DMS79 (cell line): ENCODE measurements around the gene SPDYE4.

Source experiments
- DNase-seq: peaks from one replicate; lab custom pipeline; 2025; lab: John Stamatoyannopoulos, UW

The SPDYE4 gene

GRCh38 chr17:8741366-8741765, 17.0 kb downstream of the SPDYE4 start:
- DNase-seq, result no peak

- no peak for DNase-seq
Measured at GRCh38 chr17:8740486-8740885, 17.9 kb downstream of the SPDYE4 start.

- DNase-seq, result no peak
Measured at GRCh38 chr17:8739097-8739496, 19.2 kb downstream of the SPDYE4 start.

- DNase-seq, result no peak
Measured at GRCh38 chr17:8736796-8737195, 21.6 kb downstream of the SPDYE4 start.

- DNase-seq, result no peak
Measured at GRCh38 chr17:8736362-8736761, 22.0 kb downstream of the SPDYE4 start.

GRCh38 chr17:8735336-8735939, 22.9 kb downstream of the SPDYE4 start:
- DNase-seq, result no peak

GRCh38 chr17:8734876-8735275, 23.5 kb downstream of the SPDYE4 start:
- no peak for DNase-seq

GRCh38 chr17:8732406-8733085, 25.8 kb downstream of the SPDYE4 start:
- no peak for DNase-seq

GRCh38 chr17:8729860-8730259, 28.5 kb downstream of the SPDYE4 start:
- DNase-seq, result no peak

GRCh38 chr17:8729421-8729820, 28.9 kb downstream of the SPDYE4 start:
- no peak for DNase-seq

GRCh38 chr17:8728971-8729370, 29.4 kb downstream of the SPDYE4 start:
- DNase-seq, result no peak

- no peak for DNase-seq
Measured at GRCh38 chr17:8728251-8728938, 30.0 kb downstream of the SPDYE4 start.

GRCh38 chr17:8726941-8727555, 31.3 kb downstream of the SPDYE4 start:
- no peak for DNase-seq

- DNase-seq, result no peak
Measured at GRCh38 chr17:8725881-8726876, 32.2 kb downstream of the SPDYE4 start.

- DNase-seq, result no peak
Measured at GRCh38 chr17:8724451-8724850, 33.9 kb downstream of the SPDYE4 start.

- no peak for DNase-seq
Measured at GRCh38 chr17:8720596-8720995, 37.8 kb downstream of the SPDYE4 start.

- DNase-seq, result no peak
Measured at GRCh38 chr17:8719291-8720246, 38.8 kb downstream of the SPDYE4 start.

- no peak for DNase-seq
Measured at GRCh38 chr17:8718001-8718563, 40.3 kb downstream of the SPDYE4 start.

- DNase-seq, result no peak
Measured at GRCh38 chr17:8713878-8714277, 44.5 kb downstream of the SPDYE4 start.

- no peak for DNase-seq
Measured at GRCh38 chr17:8713315-8713714, 45.0 kb downstream of the SPDYE4 start.
